GM19397 (cell line): ENCODE results near the gene DENND1A.

Experiments used
- ATAC-seq: cut with Tn5 transposase; IDR thresholded peaks from one replicate; pipeline ENCODE4 v1.9.1; 2021; ENCODE audit warnings: mild to moderate bottlenecking, moderate library complexity; ENCODE audit not compliant: unreplicated experiment

DENND1A gene

DNA sequence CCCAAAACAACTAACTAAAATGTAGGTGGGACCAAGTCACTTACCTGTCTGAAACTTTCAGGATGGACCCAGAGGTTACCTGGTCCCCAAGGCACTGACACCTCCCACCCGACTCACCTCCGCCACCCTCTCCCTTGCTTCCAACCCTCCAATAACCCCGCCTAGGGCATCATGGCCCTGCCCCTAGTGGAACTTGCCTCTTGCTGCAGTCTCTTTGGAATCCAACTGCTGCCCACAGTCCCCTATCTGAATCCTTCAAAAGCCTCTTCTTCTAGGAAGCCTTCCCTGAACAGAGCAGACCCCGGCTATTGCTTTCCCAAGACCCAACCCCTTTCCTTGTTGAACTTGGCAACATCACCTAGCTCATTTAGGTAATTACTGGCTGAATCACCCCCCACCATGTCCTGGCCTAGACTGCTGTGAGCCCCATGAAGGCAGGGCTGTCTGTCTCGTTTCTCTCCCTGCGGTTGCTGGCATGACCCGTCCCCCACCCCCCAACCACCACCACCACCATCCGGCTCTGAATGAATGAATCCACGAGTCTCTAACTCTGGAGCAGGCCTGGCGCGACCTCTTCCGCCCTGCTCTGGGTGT lies 564.5 kb downstream of the DENND1A start:
- ATAC-seq = no peak

- no peak for ATAC-seq
Observed at GRCh38 chr9:123364241-123364824, 565.6 kb downstream of the DENND1A start.

DNA sequence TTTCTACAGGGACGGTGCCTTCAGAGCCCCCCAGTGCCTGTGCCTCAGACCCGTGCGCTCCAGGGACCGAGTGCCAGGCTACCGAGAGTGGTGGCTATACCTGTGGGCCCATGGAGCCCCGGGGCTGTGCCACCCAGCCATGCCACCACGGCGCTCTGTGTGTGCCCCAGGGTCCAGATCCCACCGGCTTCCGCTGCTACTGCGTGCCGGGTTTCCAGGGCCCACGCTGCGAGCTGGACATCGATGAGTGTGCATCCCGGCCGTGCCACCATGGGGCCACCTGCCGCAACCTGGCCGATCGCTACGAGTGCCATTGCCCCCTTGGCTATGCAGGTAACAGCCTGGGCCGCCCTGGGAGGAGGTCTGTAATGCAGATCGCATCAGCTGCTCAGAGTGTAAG lies 567.1 kb downstream of the DENND1A start:
- ATAC-seq = no peak

DNA sequence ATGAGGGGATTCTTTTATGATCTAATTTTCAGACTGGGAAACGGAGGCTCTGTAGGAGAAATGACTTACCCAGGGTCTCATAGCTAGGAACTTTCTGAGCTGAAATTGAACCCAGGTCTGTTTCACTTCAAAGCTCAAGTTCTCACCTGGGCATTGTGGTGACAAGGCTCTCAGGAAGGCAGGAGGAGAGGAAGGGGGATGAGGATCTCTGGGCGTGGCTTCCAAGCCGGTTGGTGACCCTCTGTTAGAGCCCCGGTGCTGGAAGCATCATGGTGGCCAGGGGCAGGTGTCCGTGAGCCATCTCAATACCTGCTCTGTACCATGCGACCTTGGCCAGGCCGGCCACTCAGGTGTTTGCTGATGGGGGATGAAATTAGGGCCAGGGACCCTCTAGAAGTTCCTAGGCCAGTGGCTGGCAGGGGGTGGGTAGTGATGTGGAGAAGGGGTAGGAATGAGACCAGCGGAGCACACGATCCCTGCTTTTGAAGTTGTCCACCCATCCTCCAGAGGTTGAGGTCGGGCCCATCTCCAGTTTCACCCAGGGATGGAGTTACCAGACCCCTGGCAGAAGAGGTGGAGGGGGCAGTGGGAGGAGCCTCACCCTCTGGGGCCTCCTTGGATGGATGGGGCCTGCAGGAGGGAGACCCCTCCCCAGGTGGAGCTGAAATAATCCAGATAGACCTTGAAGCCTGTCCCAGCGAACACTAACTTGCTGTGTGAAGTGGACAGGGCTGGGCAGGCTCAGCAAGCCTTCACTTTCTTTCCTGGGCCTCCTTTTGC lies 568.0 kb downstream of the DENND1A start:
- ATAC-seq = no peak

GRCh38 chr9:123361086-123361730 lies 568.7 kb downstream of the DENND1A start:
- ATAC-seq = no peak

DNA sequence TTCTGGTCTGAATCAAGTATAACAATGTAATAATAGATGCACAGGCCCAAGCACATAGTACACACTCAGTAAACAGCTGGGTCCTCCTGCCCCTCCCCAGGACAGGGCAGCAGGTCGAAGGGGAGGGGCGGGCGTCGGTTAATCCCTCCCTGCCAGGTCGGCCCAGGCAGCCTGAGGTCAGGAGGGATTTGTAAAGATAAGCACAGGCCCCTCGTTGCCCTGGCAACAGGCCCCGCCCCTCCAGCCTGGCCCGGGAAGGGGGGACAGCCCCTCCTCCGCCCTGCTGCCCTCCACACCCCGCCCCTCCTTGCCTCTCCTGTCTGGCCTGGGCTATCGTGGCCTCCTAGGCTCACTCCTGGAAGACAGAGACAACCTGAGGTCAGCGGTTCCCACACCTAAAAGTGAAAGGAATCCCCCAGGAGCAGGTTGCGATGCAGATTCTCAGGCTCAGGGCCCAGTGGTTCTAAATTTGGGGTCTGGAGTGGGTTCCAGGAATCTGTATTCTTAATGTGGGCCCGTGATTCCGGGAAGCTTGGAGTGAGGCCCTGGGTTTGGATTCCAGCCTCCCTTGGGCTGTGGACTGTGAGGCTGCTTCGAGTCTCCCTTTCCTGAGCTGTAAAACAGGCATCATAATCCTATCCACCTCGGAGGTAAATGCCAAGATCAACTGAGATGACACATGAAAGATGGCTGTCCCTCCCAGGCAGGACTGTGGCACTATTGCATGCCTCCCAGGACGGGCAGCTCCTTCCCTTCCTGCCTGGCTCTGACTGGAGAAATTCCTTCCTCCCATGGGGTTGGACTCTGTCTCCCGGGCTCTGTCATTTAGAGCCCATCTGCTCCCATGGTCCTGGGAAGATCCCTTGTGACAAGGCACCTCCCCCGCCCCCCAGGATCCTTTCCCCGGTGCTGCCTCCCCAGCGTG lies 569.5 kb downstream of the DENND1A start:
- no peak for ATAC-seq

DNA sequence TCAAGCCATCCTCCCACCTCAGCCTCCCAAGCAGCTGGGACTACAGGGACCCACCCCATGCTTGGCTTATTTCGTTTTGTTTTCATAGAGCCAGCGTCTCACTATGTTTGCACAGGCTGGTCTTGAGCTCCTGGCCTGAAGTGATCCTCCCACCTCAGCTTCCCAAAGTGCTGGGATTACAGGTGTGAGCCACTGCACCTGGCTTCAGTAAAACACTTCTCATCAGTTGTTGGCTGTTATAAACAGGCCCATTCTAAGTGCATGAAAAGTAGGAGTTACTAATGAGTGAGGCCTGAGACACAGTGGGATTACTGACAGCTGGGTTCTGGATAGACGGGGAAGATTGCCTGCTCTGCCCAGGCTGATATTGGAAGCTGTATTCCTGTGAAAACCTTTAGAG lies 570.4 kb downstream of the DENND1A start:
- ATAC-seq = no peak

GRCh38 chr9:123359106-123359505 lies 570.8 kb downstream of the DENND1A start:
- ATAC-seq = no peak

DNA sequence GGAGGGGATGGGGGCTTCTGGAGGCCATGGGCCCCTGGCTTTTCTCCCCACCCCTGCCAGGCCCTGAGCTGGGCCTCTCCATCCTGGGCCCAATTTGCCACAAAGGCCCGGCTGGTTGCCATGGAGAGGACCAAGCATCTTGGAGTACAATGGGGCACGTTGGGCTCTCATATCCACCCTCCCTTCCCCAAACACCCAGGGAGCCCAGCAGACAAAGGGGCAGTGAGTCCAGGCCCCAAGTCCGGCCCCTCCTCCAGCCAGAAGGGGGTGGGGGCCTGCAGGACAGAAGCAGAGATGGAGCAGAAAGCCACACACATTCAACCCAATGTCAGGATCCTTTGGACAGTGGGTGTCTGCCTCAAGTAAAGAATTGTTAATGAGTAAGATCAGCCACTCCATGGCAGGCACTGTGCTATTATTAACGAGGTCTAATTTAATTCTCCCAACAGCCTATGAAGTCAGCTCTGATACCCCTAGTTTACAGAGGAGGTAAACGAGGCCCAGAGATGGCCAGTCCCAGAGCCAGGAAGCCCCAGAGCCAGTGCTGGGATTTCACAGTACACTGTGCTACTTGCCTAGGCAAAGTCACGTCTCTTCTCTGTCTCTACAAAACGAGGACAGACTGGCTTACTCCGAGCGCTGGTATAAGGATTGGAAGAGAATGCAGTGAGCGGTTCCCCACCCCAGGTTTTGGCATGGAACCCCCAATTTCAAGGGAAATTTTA lies 571.6 kb downstream of the DENND1A start:
- ATAC-seq = no peak

DNA sequence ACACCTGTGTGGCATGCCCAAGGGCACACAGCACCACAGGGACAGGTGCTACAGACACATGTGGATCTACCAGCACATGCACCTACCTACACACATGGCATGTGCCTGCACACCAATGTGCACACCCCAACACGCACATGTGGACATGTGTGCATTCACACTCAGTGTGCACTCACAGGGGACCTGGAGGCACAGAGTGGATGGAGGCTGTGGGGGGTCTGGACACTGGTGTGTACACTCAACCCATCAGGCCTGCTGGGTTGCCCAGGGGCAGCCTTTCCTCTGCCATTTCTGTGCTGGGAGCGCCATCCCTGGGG lies 572.2 kb downstream of the DENND1A start:
- no peak for ATAC-seq

DNA sequence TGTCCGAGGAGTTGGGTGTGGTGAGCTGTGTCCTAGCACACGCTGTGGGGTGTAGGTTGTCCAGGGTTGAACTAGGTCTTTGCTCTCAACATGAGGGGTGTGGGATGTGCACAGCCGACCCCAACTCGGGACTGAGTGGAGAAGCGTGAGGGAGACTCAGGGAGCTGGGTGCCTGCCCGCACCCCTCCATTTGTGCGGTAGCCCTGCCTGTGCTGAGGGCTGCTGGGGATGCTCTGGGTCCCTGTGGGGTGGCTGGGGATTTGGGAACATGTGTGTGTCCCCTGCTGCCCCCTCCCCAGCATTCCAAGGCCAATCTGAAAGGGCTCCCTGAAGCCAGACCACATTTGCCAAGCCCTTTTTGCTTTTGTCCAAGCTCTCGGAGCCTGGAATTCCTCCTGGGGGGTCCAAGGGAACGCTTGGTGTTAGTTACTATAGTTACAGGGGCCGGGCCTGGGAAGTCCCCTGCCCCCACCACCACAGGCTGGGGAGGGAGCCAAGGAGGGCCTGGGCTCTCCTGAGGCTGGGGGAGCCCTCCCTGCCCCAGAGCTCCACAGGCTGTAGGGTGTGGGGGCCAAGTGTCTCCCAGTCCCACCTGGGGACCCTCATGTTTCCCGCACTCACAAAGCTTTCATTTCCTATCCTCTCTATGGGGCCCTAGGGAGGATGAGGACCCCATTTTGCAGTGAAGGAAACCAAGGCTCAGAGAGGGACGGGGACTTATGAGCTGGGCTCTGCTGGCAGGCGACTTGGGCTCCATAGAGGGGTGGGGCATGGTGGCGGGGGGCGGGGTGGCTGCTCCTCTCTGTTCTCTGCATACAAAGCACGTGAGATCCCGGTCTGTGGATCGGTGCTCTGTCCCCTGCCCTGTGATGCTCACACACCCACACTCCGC lies 572.8 kb downstream of the DENND1A start:
- no peak for ATAC-seq

DNA sequence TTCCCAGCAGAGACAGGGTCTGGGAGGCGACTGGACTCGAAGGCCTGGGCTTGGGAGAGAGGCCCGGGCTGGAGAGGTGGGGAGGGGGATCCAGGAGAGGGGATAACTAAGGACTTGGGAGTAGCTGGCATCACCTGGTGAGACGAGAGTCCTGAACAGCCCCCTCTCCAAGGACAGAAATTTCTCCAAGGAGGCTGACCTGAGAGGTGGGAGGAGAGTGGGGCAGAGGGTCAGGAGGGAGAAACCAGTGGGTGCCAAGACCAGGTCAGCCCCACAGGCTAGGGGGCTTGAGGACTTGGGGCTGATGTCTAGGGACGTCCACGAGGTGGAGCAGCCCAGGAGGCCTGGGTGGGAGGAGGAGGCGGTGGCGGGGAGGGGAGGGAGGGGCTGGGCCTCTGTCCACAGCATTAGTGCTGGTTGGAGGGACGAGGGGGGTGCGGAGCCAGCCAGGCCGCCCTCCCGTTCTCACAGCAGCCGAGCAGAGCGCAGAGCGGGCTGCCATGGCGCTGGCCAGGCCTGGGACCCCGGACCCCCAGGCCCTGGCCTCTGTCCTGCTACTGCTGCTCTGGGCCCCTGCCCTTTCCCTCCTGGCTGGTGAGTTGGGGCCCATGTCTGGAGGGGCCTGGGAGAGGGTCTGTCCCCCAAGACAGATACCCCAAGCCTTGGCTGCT lies 574.0 kb downstream of the DENND1A start, which contains the start of gene CRB2:
TSS of gene CRB2 (plus strand) at position 437 of the 671 bp plus-strand sequence. CDS start at position 501, 64 bp downstream.
- no peak for ATAC-seq

DNA sequence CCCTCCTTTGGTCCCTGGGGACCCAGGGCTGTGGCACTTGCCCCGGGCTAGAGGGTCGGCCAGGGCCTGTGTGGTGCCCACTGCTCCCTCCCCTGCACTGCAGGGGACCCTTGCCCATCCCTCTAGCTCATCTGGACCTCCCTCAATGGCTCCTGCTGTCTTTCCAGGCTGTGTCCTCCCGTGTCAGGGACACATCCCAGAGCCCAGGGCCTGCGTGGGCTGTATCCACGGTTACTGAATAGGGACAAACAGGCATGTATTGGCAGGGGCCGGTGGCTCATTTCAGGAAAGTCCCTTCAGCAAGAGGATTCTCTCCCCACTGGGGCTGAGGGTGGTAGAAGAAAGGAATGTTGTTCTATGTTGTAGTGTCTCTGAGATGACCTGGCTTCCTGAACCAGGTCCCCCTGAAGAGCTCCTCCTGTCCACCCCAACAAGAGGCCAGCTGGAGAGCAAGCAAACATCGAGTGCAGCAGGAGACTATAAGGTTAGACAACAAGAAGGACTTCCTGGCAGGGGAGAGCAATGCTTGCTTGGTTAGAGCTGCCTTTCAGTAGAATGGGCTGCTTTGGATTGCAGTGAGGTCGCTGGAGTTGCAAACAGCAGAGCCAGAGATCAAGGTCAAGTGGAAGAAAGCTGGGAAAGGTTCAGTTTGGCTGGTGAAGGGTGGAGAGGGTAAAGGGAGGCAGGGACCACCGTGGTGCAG lies 575.0 kb downstream of the DENND1A start:
- ATAC-seq = no peak

DNA sequence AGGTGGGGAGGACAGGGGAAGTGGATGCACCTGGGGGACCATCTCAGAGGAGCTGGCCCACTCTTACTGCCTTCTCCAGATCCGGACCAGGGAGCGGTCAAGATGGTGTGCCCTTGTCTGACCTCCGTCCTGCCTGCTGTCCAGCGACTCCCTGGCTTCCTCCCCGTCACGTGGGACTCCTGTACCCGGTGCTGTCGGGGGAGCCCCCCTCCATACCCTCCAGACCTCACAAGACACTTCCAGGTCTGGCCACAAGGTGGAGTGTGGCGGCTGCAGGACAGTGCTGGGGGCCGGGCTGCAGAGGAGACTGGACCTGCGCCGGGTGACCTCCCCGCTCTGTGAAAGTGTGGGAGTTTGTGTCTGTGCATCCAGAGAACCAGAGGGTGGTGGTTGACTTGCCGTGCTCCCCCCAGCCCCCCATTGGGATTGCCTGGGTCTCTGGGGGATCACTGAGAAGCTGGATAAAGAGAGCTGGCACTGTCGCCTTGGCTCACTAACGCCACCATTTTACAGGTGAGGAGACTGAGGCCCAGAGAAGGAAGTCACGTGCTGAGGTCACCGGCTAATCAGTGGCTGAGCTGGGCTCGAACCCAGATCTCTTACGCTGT lies 575.8 kb downstream of the DENND1A start:
- peak; percentile 66 for ATAC-seq

GRCh38 chr9:123353041-123353440 lies 576.9 kb downstream of the DENND1A start:
- no peak for ATAC-seq

- ATAC-seq = no peak
Observed at GRCh38 chr9:123350590-123351310, 579.2 kb downstream of the DENND1A start.
